Jurkat, Clone E6-1 (cell line): Measurements from ENCODE around the gene LMO1.
A peak's percentile ranks its signal among the peaks of the same experiment; 100 is the strongest.

Source experiments
- DNase-seq: peaks from one replicate; pipeline ENCODE4 v3.0.0-alpha.2; 2011; ENCODE audit warnings: low read depth, low spot score
- H3K4me3 ChIP-seq: 2 replicates; pipeline ENCODE4 v1.5.1; 2011; ENCODE audit warnings: mild to moderate bottlenecking, low read length, control low read depth, moderate library complexity

LMO1 gene

DNA sequence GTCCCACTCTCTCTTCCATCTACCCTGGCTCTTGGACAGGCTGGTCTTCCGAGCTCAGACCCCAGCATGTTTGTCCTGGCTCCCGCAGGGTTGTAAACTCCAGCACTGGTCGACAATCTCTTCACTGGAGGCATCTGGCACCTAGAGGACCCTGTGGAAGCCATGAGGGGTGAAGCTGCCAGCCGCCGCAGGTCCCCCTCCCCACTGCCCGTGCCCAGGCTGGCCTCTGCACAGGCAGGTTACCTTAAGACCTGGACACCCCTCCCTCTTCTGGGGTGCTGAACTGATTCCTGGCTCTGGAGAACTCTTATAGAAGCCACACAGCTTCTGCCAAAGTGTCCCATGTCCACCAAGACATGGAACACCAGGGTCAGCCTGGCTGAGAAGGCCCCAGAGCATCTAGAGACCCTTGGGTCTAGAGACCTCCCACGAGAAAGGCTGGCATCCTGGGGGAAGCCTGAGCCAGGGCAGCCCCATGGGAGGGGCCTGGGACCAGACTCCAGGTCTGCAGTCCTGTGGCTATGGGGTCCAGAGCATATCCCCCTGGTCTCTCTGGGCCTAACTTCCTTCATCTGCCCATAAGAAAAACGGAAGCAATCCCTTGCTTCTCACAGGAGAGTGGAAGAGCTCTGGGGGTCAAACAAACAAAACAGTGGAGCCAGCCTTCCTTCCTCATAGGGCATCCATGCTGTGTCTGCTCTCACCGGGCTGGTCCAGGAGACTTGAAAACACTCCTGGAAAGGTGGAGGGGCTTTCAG lies 30.6 kb downstream of the LMO1 start:
- no peak overlapping the region for H3K4me3 ChIP-seq
- DNase-seq, result no peak

DNA sequence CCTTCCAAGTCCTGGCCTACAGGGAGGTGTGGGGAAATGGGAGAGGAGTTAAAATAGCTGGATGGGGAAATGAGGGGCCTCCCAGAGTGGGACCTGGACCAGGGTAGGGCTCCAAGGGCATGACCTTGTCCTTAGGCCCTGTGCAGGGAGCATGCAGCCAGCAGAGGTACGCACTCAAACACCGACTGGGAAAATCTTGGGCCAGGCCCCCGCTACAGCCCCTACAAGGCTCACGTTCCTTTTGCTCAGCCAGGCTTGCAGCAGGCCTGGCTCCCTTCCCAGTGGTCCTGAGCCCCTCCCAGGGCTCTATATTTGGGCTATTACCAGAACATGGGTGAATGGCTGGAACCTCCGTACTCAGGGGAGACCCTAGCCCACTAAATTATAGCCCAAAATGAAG lies 31.3 kb downstream of the LMO1 start:
- DNase-seq, result no peak
- no peak overlapping the region for H3K4me3 ChIP-seq

DNA sequence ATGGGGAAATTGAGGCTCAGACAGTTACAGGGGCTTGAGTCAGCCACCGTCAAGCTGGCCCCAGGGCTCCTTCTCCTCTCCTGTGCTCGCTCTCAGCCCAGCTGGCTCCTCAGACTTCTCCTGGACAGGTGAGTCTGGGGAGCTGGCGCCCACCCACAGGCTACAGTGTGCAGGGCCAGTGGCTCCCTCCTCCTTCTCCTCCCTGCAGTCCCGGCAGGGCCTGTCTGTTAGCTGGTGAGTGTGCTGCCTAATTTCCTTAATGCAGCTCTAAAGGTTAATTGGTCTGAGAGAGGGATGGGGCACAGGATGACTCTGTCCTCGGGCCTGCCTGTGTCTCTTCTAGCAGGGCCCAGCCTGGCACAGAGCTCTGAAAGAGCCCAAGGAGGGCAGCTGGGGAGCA lies 31.7 kb downstream of the LMO1 start:
- no peak overlapping the region for H3K4me3 ChIP-seq
- no peak for DNase-seq

DNA sequence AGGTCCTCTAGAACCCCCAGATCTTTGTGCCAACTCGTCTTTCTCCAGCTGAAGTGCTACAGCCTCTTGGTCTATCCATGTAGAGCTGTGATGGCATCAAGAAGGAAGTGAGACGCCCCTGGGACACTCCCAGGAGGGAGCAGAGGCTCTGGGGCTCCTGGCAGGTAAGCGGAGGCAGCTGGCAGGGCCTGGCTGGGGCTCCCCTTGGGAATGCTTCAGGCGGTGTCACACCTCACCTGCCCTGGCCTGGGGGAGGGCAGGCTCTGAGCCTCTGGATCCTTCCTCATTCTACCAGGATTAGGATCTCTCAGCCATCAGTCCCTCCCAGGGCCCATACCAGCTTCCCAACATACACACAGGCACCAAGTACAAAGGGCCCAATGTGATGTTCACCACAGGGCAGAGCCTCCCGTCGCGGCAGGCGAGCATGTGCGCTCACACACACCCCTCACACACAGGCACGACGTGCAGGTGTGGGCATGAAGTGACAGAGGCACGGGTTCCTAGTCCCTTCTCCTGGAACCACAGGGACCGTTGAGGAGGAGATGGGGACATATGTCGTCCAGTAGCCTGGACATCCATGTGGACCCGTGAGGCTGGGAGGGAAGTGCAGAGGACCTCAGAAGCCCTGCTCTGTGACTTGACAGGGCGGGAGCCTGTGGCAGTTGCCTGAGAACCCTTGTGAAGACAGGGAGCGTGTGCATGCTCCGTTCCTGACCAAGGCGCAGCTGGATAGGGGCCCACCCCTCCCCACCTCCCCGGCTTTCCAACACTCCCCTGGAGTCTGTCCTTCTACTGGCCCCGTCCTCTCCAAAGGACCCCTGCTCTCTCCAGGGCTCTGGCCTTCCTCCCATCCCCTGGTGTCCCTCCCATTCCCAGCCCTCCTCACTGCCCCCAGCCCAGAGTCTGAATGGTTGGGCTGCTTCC lies 32.5 kb downstream of the LMO1 start:
- no peak for DNase-seq

DNA sequence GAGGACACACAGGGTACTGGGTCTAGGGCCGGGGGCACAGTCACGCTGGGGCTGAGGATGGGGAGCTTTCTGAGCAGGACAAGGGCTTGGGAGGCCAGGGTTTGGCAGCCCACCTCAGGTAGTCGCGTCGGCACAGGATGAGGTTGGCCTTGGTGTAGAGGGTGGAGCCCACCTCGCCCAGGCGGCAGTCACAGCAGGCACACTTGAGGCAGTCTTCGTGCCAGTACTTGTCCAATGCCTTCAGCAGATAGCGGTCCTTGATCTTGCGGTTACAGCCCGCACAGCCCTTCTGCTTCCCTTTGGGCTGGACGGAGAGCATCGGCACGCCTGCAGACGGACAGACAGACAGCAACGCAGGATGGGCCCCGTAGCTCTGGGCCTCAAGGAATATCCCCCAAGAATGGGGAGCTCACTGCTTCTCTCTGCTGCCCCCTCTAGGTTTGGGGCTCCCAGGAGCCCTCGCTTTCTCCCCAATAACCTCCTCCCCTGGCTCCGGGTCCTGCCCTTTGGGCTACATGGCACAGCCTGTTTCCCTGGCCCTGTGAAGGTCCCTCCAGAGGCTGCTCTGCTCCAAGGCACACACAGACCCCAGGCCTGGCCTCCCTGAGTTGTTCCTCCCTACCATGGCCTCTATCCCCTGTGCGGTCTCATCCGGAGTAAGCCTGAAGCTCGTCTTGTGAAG lies 33.4 kb downstream of the LMO1 start:
- no peak overlapping the region for H3K4me3 ChIP-seq
- no peak for DNase-seq

More for the DNA sequence above, 32.5 kb downstream of the LMO1 start:
- H3K4me3 ChIP-seq, result no peak overlapping the region

DNA sequence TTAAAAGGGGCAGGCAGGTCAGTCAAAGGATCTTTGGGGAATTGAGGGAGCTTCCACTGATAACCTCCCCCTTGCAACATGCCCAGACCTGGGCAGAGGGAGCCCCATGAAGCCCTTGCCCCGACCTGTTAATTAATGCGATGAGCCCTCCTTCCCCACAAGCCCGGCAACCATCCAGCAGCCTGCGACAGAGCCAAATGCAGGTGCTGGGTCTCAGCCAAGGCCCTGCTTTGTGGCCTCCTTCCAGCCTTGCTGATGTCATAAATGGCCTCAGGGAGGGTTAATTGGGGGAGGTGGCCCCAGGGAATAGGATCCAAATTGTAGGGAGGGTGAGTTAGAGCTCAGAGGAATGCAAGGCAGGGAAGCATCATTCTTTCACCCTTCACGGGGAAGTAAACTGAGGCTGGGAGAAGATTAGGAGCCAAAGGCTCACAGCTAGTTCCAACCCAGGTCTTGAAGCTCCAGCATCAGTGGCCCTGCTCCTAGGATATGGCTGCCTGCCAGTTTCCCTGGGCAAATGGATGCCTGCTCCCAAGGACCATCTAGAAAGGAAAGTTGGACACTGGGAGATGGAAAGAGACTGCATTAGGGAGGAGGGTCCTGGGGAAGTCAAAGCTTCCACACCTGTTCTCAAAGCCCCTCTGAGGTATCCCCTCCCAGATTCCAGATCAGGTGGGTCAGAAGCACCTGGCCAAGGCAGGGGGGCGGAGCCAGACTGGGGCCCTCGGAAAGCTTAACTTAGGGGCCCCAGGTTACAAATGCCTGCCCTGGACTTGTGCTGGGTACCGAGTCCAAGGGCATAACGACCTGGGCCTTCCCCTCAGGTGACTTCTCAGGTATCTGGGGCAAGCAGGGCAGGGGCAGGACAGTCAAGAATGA lies 34.1 kb downstream of the LMO1 start:
- no peak overlapping the region for H3K4me3 ChIP-seq
- no peak for DNase-seq

DNA sequence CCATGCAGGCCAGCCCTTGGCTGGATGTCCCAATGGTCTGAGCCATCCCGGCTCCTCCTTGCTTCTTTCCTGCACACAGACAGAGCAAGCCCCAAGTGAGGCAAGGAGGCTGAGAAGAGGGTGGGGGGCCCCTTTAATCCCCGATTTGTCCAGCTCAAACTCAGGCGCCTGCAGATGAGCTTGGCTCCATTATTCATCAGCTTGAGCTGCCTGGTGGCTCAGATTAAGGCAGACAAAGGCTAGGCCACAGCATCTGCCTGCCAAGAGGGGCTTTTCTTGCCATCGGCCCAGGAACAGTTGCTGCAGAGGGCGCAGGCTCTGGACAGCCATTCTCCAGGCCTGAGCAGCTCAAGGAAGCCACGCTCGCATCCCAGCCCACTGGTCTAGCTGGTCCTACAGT lies 35.4 kb downstream of the LMO1 start:
- no peak overlapping the region for H3K4me3 ChIP-seq
- no peak for DNase-seq

DNA sequence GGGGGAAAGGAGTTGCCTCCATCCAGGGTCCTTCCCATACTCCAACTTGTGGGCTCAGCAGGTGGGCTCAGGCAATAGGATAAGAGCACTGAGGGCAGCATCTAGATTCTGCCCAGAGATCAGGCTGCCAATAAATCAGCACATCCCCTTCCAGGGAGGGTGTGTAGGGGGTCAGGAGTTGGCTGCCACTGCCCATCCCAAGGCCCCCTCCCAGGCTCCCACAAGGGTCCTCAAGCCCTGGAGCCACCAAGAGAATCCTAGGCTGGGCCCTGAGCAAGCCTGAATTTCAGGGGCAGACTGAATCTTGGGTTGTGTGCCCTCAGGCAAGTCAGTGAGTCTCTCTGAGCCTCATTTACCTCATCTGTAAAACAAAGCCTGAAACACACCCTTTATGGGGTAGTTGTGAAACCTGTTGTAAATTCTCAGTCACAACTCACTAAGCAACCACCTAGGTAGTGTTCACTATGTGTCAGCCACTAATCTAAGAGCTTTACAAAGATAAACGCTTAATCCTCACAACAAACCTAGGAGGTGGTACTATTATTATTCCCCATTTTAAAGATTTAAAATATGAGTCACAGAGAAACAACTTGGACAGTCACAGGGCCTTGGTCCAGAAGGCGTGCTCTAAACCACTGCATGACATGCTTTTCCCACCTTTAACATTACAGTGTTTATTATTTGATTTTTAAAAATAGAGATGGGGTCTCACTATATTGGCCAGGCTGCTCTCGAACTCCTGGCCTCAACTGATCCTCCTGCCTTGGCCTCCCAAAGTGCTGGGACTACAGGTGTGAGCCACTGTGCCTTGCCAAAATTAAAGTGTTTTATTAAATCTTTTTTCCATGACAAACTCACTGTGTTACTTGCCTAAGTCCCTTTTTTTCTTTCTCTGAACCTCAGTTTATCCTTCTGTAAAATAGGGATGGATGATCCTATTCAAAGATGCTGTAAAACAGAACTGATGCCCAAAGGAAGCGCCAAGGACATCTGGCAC lies 36.2 kb downstream of the LMO1 start:
- DNase-seq, result no peak
- H3K4me3 ChIP-seq, result no peak overlapping the region

DNA sequence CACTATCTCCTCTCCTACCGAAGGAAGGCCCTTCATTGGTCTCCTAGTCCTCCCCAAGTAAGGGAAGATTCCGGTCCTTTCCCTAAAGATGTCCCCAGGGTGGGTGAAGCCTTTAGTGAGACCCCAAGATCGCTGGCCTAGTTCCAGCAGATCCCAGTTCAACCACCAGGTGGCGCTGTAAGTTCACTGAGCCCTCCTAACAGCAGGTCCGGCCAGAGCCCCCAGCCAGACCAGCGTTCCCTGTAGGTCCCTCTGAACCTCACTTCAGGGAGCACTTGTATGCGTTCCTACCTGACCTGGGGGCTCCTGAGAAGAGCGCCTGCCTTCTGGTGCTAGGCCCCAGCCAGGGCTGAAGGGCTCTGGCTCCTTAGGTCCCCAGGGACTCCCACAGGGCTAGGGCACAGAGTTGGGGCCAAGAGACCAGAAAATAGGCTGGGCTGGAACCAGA lies 38.1 kb downstream of the LMO1 start:
- DNase-seq, result peak; percentile 48
- H3K4me3 ChIP-seq, result no peak overlapping the region

DNA sequence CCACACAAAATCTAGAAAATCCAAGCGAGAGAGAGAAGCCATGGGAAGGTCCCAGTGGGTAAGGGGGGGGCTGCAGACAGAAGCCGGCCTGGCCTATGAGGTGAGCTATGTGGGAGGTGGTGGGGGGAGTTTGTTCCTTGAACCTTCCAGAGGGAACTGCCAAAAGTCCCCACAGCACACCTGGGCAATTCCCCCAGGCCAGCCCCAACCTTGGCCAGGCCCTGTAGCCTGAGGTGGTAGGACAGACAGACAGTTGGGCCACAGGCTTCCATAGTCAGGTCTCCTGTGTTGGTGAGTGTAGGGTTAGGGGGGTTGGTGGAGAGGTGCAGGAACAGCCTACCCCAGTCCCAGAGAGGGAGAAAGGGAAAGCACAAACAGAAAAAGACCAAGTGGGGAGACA lies 39.0 kb downstream of the LMO1 start:
- no peak overlapping the region for H3K4me3 ChIP-seq
- no peak for DNase-seq

DNA sequence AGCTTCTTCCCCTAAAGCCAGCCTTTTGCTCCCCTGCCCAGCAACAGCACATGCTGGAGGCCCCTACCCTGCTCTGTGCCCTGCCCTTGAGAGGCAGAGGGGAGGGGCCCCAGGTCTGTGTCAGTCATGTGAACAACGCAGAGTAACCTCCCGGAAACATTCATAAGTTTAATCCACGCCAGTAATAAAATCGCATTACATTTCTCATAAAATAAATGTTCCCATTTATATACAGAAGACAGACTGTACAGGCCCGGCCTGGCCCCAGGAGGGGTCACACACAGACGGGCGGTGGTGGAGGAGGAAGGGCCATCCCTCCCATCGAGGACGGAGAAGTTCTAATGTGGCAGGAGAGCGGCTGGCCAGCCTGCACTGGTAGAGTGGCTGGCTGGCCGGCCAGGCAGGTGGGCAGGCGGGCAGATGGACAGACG lies 39.5 kb downstream of the LMO1 start:
- H3K4me3 ChIP-seq, result no peak overlapping the region
- DNase-seq, result no peak

DNA sequence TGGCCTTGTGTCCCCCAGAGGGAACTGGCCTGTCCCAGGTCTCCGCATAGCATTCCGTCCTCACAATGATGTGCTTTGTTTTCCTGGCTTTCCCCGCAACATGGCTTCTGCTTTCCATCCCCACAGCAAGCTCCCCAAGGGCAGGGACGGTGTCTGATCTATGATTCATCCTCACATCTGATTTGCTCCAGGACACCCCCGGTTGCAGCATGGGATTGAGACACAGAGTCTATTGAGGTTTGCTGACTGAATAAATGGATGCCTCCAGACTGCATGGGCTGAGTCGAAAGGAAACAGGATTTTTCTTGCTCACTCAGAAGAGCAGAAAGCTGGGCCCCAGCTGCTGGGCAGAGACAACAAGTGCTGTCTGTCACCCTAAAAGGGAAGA lies 40.2 kb downstream of the LMO1 start:
- H3K4me3 ChIP-seq, result no peak overlapping the region
- DNase-seq, result no peak

DNA sequence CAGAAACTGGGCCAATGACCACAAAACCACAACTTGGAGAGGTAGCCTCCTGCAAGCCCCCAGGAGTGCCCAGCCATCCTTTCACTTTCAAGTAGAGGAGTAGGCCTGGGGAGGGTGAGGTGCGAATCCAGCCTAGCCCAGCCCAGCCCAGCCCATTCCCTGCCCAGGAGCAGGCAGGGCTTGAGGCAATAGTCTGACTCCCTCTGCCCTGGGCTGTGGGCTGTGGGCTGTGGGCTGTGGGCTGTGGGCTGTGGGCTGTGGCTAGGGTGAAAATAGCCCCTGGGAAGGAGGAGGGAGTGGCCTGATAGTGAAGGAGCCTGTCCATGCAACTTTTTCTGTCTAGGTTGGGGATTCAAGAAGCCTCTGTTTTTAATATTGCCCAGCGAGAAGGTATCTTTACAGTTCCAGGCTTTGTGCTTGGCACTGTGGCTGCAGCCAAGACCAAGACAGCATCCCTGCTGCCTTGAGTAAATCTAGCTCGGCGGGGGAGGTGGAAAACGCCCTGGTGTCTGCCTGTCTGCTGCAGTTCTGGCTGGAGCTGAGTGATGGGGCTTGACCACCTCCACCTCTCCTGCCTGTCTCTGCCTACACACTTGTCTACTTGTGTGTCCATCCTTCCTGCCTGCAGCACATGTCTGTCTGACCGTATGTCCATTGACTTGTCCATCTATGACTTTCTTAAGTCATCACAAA lies 40.7 kb downstream of the LMO1 start:
- no peak overlapping the region for H3K4me3 ChIP-seq
- DNase-seq, result no peak

DNA sequence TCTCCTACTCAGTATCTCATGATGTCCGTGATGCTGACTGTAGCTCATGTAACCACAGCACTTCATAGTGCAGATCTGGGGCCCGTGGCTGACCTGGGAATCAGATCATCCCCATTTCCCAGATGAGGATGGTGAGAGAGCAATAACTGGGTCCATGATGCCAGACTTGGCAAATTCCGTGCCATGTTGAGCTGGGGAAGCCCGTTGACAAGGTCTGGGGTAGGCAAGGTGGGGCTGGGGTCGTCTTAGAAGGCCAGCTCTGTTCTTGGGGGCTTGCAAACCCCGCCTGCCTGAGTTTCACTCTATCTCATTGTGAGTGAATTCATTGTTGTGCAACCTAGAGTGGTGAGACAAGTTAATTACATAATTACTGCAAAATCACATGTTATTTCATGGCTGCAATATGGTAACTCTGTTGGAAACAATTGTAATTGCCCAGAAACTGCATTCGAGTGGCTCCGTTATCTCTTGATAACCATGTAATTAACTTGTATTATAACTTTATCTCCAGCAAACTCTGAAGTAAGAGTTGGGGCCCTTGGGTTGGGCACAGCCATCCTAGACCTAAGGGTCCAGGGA lies 41.7 kb downstream of the LMO1 start:
- DNase-seq, result no peak
- no peak overlapping the region for H3K4me3 ChIP-seq

DNA sequence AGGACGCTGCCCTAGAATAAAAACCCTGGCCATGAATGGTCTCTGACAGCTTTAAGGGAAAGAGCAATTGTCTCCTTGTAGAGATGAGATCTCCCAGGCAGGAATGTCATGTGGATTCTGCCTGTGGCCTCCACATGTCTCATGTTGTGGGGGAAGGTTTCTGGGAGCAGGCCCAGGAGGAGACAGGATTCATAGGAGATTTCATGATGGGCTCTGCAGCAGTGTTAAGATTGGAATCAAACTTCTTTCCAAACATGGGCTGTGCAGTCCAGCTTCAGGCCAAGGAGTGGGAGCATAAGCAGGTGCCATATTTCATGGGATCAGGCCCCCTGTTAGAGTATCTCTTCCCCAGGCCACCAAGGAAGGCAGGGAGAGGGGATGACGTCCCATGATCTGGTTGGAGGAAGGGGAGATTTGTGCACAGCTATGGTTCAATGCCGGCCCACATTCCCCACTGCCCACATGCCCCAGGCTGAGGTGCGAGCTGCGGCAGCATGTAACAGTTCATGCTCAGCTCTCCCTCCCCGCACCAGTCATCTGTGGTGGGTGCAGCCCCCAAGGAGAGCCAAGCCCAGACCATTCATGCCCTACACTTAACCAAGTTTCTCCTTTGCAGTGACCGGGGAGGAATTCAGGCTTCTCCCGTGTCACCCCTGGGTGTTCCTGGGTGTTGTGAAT lies 42.5 kb downstream of the LMO1 start:
- no peak overlapping the region for H3K4me3 ChIP-seq
- no peak for DNase-seq

DNA sequence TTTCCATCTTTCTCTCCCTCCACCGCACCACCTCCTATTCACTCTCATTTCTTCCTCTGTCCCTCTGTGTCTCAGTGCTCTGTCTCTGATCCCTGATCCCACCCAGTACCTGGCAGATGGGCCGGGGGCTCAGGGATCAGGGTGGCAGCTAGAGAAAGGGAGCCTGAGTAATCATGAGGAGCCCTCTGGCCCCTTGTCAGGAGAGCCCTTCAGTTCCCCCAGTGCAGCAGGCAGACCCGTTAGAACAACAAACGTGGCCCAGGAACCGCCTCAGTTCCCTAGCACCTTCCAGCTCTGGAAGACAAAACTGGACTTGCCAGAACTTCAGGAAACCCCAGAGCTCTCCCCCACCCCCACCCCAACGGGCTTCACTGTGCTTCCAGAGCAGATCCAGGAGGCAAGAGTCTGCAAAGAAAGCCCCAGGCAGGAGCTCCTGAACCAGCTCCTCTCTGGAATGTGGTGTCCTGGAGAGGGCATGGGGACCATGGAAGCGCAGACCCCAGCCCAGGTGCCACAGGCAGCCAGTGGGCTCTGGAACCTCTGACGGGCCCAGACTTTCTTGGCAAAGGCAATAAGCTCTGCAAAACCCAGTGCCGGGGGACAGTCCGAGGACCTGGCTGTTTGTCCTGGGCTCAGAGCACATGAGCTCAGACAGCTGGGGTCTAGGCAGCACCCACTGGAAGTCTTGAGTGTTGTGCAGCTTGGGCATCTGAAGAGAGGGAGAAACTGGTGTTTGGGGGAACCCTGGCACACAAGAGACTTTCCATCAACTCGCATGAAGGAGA lies 43.2 kb downstream of the LMO1 start:
- no peak overlapping the region for H3K4me3 ChIP-seq
- no peak for DNase-seq
